DMS 273 (cell line): ENCODE results near the gene MR1.

Experiments
- DNase-seq: peaks from one replicate; lab custom pipeline; 2025; ENCODE audit not compliant: unreplicated experiment; lab: John Stamatoyannopoulos, UW

MR1 gene

GRCh38 chr1:181106479-181106878 is 72.7 kb downstream of the MR1 start:
- DNase-seq, result no peak

- DNase-seq, result no peak
These were observed 73.9 kb downstream of the MR1 start for GRCh38 chr1:181107711-181108110.

- no peak for DNase-seq
These were observed 74.6 kb downstream of the MR1 start for GRCh38 chr1:181108304-181108867.

DNA sequence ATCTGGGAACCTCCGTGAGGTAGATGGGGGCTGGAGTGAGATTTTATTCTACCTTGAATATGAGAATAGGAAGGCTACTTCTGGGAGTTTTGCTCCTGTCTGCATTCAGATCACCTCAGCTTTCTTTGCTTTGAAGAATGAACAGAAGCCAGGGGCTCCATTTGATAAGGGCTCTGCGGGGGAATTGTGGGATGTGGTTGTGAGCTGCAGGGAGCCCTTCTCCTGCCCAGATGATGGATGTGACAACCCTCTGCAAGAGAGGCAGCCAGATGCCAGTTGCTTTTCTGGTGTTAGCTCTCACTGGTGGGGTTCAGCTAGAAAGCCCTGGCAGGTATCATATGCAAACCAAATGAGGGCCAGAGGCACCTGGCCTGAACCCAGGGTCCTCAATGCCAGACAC is 76.2 kb downstream of the MR1 start:
- DNase-seq, result no peak
